SU-DHL-6 (cell line): Measurements from ENCODE around the gene IPCEF1.

Experiments used
- H2AFZ ChIP-seq: fragments of 200-600 bp; sonication (generic); 2 replicates; pipeline ENCODE4 v1.6.1; 2014; ENCODE audit warnings: low read depth, mild to moderate bottlenecking, moderate library complexity, mixed read lengths, antibody characterized with exemption, low read length; ENCODE audit not compliant: severe bottlenecking
- H3F3A ChIP-seq: fragments of 200-600 bp; shearing (Covaris generic); 2 replicates; pipeline ENCODE4 v1.6.0; 2016; ENCODE audit warnings: antibody characterized with exemption, mild to moderate bottlenecking; ENCODE audit not compliant: insufficient read depth
- H3K27ac ChIP-seq: fragments of 200-600 bp; sonication (generic); 2 replicates; pipeline ENCODE4 v1.5.1; 2016; ENCODE audit warnings: low read depth, mild to moderate bottlenecking, low read length, moderate library complexity, mixed read lengths
- H3K27me3 ChIP-seq: fragments of 200-600 bp; sonication (generic), shearing (Covaris generic); 2 replicates; pipeline ENCODE4 v1.6.0; 2014; ENCODE audit warnings: mild to moderate bottlenecking, low read length
- H3K36me3 ChIP-seq: fragments of 200-600 bp; sonication (generic); 2 replicates; pipeline ENCODE4 v1.6.1; 2014; ENCODE audit warnings: mild to moderate bottlenecking, low read length, mixed read lengths
- H3K4me2 ChIP-seq: fragments of 300-600, 200-600 bp; shearing (Covaris generic), sonication (generic); 2 replicates; pipeline ENCODE4 v1.6.0; 2014; ENCODE audit warnings: low read length, low read depth, mild to moderate bottlenecking; ENCODE audit not compliant: poor library complexity, severe bottlenecking
- H3K4me3 ChIP-seq: fragments of 200-600 bp; sonication (generic); 2 replicates; pipeline ENCODE4 v1.5.1; 2014; ENCODE audit warnings: antibody characterized with exemption, low read length, mild to moderate bottlenecking, mixed read lengths; ENCODE audit not compliant: insufficient read depth, poor library complexity, severe bottlenecking
- H3K79me2 ChIP-seq: fragments of 200-600 bp; sonication (generic); 2 replicates; pipeline ENCODE4 v1.6.1; 2014; ENCODE audit warnings: mild to moderate bottlenecking, low read length, moderate library complexity; ENCODE audit not compliant: insufficient read depth
- H3K9ac ChIP-seq: fragments of 200-600 bp; sonication (generic); 2 replicates; pipeline ENCODE4 v1.7.0; 2014; ENCODE audit warnings: mild to moderate bottlenecking, low read length
- H3K9me2 ChIP-seq: fragments of 200-600 bp; sonication (generic); replicated peaks from 2 replicates; pipeline ENCODE4 v1.6.1; 2014; ENCODE audit warnings: low read length; ENCODE audit not compliant: insufficient read depth
- H3K9me3 ChIP-seq: fragments of 200-600 bp; sonication (generic); 2 replicates; pipeline ENCODE4 v1.6.1; 2014; ENCODE audit warnings: low read length, mixed read lengths; ENCODE audit not compliant: insufficient read depth
- H4K20me1 ChIP-seq: fragments of 200-600 bp; sonication (generic); 2 replicates; pipeline ENCODE4 v1.6.1; 2014; ENCODE audit warnings: low read depth, mild to moderate bottlenecking, antibody characterized with exemption, low read length, moderate library complexity, mixed read lengths
- EZH2phosphoT487 ChIP-seq: fragments of 200-600 bp; sonication (generic), shearing (Covaris generic); conservative IDR thresholded peaks from 2 replicates; pipeline ENCODE4 v1.6.1; 2018; ENCODE audit warnings: mild to moderate bottlenecking, antibody characterized with exemption, low read length, moderate library complexity, mixed read lengths
- TF ChIP-seq, protein P1 (sequence below): fragments of 200-600 bp; sonication (generic); IDR thresholded peaks from one replicate; pipeline ENCODE4 v1.5.1; 2017; ENCODE audit warnings: antibody characterized with exemption, mild to moderate bottlenecking, low read length, moderate library complexity; ENCODE audit not compliant: insufficient read depth, poor library complexity, severe bottlenecking

The IPCEF1 gene

DNA sequence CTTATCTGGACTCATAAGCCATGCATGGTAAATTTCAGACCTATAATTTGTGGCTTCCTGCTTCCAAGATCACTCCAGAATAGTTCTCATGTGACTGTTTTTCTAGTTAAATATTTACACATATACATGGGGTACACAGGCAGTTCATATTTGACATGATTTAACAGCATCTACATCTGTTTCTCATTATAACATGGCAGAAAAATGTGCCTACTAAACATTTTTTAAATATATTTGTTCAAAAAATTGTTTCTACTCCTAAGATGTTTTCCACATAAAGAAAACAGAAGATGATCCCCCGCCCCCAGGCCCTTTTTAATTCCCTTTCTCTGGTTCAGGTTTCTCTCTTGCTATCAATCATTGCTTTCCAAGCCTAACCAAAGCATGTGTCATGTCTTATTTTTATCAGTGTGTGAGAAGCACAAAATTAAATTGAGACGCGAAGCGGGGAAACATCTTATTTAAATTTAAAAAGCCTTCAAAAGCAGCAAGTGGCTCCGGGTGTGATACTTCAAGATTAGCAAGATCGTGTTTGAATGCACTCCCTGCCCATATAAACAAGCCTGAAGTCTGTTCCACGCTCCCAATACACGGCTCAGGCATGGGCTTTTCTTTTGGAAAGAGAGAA lies 37.3 kb downstream of the IPCEF1 start:
- no peaks in the 10 kb centered on the region for H4K20me1 ChIP-seq
- no peak overlapping the region for H3K9ac ChIP-seq
- H3F3A ChIP-seq: no peaks in the 10 kb centered on the region
- H3K9me2 ChIP-seq: no peaks in the 10 kb centered on the region
- no peaks in the 10 kb centered on the region for H3K79me2 ChIP-seq
- no peak overlapping the region for H2AFZ ChIP-seq
- no peaks in the 10 kb centered on the region for H3K9me3 ChIP-seq
- no peak for TF ChIP-seq EZH2phosphoT487
- TF ChIP-seq, protein P1, sequence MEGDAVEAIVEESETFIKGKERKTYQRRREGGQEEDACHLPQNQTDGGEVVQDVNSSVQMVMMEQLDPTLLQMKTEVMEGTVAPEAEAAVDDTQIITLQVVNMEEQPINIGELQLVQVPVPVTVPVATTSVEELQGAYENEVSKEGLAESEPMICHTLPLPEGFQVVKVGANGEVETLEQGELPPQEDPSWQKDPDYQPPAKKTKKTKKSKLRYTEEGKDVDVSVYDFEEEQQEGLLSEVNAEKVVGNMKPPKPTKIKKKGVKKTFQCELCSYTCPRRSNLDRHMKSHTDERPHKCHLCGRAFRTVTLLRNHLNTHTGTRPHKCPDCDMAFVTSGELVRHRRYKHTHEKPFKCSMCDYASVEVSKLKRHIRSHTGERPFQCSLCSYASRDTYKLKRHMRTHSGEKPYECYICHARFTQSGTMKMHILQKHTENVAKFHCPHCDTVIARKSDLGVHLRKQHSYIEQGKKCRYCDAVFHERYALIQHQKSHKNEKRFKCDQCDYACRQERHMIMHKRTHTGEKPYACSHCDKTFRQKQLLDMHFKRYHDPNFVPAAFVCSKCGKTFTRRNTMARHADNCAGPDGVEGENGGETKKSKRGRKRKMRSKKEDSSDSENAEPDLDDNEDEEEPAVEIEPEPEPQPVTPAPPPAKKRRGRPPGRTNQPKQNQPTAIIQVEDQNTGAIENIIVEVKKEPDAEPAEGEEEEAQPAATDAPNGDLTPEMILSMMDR: no peak
- H3K4me2 ChIP-seq: no peak overlapping the region
- no peaks in the 10 kb centered on the region for H3K36me3 ChIP-seq
- H3K4me3 ChIP-seq: no peak overlapping the region
- no peaks in the 10 kb centered on the region for H3K27me3 ChIP-seq
- H3K27ac ChIP-seq: no peak overlapping the region

DNA sequence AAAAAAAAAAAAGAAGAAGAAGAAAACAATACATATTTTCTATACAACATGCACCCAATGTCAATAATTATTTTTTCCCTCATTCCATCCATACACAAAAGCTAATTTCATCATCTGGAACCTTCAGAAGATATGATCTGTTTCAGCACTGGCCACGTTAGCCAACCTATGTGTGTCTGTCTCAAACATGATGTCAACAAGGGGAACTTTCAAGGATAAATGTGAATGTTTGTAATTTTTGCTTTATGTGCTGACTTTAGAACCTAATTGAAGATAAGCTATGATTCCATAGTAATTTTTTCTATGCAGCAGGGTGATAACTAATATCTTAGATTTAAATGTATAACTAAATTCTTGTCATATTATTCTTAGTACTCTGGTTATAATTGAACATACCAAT lies 37.9 kb downstream of the IPCEF1 start:
- Histone ChIP-seq H3K36me3 (no peaks in the 10 kb centered on the region), H2AFZ (no peak overlapping the region), H3K9me2 (no peaks in the 10 kb centered on the region), H3F3A (no peaks in the 10 kb centered on the region), H4K20me1 (no peaks in the 10 kb centered on the region), H3K27me3 (no peaks in the 10 kb centered on the region), H3K9me3 (no peaks in the 10 kb centered on the region), H3K9ac (no peak overlapping the region), H3K4me3 (no peak overlapping the region), H3K4me2 (no peak overlapping the region), H3K79me2 (no peaks in the 10 kb centered on the region), H3K27ac (no peak overlapping the region)
- TF ChIP-seq EZH2phosphoT487: no peak
- TF ChIP-seq, protein P1: no peak

DNA sequence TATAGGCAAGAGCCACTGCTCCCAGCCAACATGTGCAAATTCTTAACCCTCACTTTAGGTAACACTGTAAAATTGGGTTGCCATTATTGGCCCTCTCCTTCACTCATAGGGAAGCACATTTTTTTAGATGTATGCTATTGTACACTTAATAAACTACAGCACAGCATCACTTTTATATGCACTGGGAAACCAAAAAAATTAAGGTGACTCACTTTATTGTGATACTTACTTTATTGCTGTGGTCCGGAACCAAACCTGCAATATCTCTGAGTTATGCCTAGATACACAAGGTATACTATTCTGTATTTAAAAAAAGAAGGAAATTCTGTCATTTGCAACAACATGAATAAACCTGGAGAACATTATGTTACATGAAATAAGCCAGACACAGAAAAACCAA lies 40.5 kb downstream of the IPCEF1 start:
- no peak overlapping the region for H3K9ac ChIP-seq
- no peaks in the 10 kb centered on the region for H3K9me3 ChIP-seq
- H3K27ac ChIP-seq: no peak overlapping the region
- H3F3A ChIP-seq: no peaks in the 10 kb centered on the region
- no peaks in the 10 kb centered on the region for H3K79me2 ChIP-seq
- H3K4me3 ChIP-seq: no peak overlapping the region
- H3K36me3 ChIP-seq: no peaks in the 10 kb centered on the region
- TF ChIP-seq, protein P1: no peak
- TF ChIP-seq EZH2phosphoT487: no peak
- no peaks in the 10 kb centered on the region for H3K27me3 ChIP-seq
- H3K9me2 ChIP-seq: no peaks in the 10 kb centered on the region
- H3K4me2 ChIP-seq: no peak overlapping the region
- no peaks in the 10 kb centered on the region for H4K20me1 ChIP-seq
- H2AFZ ChIP-seq: no peak overlapping the region
